DOHH2 (cell line): Measurements from ENCODE around the gene KCNS1.

Source experiments
- CTCF ChIP-seq: fragments of 200-600 bp; sonication (generic); IDR thresholded peaks from one replicate; pipeline ENCODE4 v1.5.1; 2014; ENCODE audit warnings: antibody characterized with exemption, mild to moderate bottlenecking, low read depth, low read length; ENCODE audit not compliant: poor library complexity, severe bottlenecking
- EZH2phosphoT487 ChIP-seq: fragments of 200-600 bp; sonication (generic); IDR thresholded peaks from 2 replicates; pipeline ENCODE4 v1.6.1; 2017; ENCODE audit warnings: borderline replicate concordance, mild to moderate bottlenecking, antibody characterized with exemption, low read length, moderate library complexity, mixed read lengths

- TF ChIP-seq EZH2phosphoT487 (no peak), CTCF (no peak)
Observed at GRCh38 chr20:45092898-45093297, 8.0 kb downstream of the KCNS1 start.
